Cerebellar cortex (tissue), 1 donor: ENCODE measurements around the gene SCAANT1.

Experiments used
- DNase-seq: peaks from one replicate; pipeline ENCODE4 v3.0.0-alpha.2; 2015; ENCODE audit warnings: low spot score

Gene SCAANT1

DNA sequence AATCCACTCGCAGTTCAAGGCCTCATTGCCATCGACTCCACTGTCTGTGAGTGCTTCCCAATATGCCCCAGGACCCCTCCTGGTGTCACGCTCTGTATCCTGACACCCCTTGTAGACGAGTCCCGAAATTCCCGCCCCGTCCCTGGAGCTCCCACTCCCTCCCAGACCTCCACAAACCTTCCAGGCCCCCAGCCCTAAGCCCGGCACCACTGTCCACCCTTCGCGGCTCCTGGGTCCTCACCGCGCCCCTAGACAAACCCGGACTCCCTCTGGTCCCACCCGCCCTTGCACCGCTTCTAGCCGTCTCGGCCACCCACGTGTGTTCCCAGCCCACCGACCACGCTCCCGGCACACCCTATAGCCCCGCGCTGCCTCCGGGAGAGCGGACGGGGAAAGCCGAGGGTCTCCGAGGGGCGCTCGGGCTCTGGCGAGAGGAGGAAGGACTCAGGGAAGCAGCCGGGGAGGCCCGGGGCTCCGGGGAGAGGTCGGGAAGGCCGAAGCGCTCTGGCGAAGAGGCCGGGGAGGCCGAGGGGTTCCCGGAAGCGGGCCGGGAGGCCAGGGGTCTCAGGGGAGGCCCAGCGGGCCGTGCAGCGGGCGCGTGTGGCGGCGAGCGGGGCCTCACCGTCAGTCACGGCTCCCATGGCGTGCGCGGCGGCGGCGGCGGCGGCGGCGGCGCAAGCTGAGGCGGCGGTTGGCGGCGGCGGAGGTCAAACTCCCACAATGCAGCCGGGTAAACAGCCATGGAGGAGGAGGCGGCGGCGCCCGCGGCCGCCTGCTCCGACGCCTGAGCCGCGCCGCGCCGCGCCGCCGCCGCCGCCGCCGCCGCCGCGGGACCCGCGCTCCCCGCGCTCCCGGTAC lies 48.8 kb downstream of the SCAANT1 start, which contains the start of the genes ATXN7 and THOC7:
Gene ATXN7 (plus strand): TSS at position 718 of the 858 bp plus-strand sequence. CDS start 48,732 bp downstream, outside the sequence.
Gene THOC7 (minus strand): TSS at position 656 of the 858 bp plus-strand sequence. CDS start 15 bp downstream, at position 641.
- peak; percentile 54 for DNase-seq

DNA sequence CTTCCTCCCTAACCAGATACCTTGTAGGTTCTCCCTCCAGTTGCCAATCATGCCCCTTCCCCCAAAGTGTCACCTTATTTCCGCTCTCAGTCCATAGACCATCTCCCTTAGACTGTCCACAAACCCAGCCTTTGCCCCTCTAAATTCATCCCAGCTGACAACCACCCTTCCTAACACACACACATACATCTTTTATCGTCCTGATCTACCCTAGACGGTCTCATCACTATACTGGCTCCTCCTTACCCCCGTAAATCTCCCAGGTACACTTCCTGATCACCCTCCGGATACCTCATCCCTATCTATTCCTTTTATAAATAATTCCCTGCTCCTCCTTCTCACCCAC lies 49.4 kb downstream of the SCAANT1 start:
- DNase-seq, result no peak
